Measurements from ENCODE around the gene BBS5.
A peak's percentile ranks its signal among the peaks of the same experiment; 100 is the strongest.
"Not testable (repeated sequence)": the region's sequence is repeated elsewhere in the genome, so short reads cannot be mapped to it uniquely, and the experiment has no call there.

BBS5 gene

GRCh38 chr2:169490834-169491233 lies 11.5 kb downstream of the BBS5 start:
- DNase-seq = no peak

GRCh38 chr2:169491378-169491777 lies 12.1 kb downstream of the BBS5 start:
- DNase-seq = no peak

DNA sequence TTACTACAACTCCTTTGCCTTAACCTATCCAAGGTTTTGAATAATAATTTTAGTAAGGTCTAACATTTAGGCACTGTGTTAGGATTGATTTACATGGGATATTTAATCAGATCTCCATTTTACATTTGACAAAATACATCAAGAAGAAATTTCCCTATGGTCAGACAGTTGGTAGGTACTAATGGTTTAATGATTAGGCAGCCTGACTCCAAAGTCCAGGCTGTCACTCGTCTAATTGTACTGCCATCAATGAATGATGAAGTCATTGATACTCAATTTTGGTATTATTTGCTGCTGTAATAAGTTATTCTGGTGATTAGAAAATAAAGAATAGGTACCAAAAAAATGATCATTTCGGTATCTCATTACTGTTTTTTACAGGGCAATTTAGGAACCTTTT lies 14.1 kb downstream of the BBS5 start:
- no peak for DNase-seq

- no peak for DNase-seq
Measured at GRCh38 chr2:169495310-169495928, 16.1 kb downstream of the BBS5 start.

DNA sequence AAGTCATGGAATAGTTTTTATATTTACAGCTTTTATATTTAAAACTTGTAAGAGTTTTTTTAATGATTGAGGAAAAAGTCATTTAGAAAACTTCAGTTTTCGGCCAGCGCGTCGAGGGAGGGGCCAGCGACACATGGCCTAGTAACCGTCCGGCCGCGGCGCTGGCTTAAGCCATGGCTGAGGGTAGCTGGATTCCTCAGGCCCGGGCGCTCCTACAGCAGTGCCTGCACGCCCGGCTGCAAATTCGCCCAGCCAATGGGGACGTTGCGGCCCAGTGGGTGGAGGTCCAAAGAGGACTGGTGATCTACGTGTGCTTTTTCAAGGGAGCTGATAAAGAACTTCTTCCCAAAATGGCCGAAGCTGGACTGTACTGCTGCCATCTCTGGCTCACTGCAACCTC lies 25.4 kb downstream of the BBS5 start:
- no peak for DNase-seq

- DNase-seq = peak; percentile 62 to 85
Measured at GRCh38 chr2:169507698-169508097, 28.4 kb downstream of the BBS5 start.

GRCh38 chr2:169509298-169509885 lies 30.1 kb downstream of the BBS5 start, which contains the start of gene KLHL41:
Gene KLHL41, plus strand, starts transcription at chr2:169509702. Its CDS starts 77 bp downstream, at chr2:169509779.
- DNase-seq = peak in 1 of 2 experiments; percentile 29

DNA sequence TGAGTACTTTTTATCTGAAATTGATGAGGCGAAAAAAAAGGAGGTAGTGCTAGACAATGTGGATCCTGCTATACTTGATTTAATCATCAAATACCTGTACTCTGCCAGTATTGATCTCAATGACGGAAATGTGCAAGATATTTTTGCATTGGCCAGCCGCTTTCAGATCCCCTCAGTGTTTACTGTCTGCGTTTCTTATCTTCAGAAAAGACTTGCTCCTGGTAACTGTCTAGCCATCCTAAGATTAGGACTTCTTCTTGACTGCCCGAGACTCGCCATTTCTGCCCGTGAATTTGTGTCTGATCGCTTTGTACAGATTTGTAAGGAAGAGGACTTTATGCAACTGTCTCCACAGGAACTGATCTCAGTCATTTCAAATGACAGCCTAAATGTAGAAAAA lies 30.7 kb downstream of the BBS5 start:
- no peak for DNase-seq

GRCh38 chr2:169510496-169510895 lies 31.2 kb downstream of the BBS5 start:
- DNase-seq = peak in 1 of 2 experiments; percentile 12

GRCh38 chr2:169511818-169512217 lies 32.5 kb downstream of the BBS5 start:
- DNase-seq = no peak

DNA sequence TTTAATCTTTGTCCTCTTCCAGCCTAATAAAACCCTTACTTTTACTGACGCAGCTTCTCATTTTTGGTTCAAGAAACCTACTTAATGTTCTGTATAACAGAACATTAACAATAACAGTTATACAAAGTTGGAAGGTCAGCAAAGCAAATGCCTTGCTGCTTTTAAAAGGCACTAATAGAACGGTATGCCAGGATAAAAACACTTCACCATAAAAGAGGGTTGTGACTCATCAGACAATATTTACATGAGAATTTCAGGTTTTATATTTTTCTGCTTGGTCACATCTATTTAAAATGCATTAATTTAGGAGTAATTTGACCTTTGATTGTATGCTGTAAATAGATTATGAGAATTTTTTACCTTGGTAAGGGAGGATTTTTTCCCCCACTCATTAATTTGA lies 33.2 kb downstream of the BBS5 start:
- DNase-seq = no peak

GRCh38 chr2:169513094-169513493 lies 33.8 kb downstream of the BBS5 start:
- no peak for DNase-seq

DNA sequence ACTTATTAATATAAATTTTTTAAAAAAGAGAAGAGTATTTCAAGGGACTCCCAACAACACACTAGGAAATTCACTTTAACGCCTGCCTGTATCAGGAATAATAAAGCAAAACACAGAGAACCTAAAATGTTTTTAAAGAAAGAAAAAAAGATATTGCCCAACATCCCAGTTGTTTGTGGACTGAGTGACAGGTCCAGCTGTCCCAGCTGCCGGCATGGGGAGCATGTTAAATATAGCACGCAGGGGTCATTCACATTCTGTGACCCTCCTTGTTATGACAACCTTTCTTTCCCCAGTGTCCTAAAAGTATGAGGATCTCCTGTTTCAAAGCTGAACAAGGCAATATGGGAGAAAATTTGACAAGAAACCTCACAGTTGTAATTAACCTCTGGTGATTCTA lies 34.6 kb downstream of the BBS5 start:
- DNase-seq = no peak

- DNase-seq = not testable (repeated sequence)
Measured at GRCh38 chr2:169514758-169515157, 35.5 kb downstream of the BBS5 start.

GRCh38 chr2:169516488-169516995 lies 37.2 kb downstream of the BBS5 start:
- DNase-seq = not testable (repeated sequence)

- no peak for DNase-seq
Measured at GRCh38 chr2:169520896-169521295, 41.6 kb downstream of the BBS5 start.

DNA sequence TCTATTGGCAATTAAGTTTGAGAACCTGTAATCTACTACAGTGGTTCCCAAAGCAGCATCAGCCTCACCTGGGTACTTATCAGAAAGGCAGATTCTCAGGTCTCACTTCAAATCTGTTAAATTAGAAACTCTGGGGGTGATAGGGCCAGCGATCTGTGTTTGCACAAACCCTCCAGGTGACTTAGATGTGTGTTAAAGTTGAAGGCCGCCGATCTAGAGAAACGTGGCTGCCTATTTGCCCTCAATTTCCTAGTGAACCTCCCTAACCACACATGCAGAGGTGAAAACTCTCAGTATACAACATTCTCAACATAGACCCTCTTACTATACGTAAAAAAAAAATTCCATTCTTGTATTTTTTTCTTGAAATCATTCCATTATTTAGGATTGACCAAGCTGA lies 44.4 kb downstream of the BBS5 start:
- no peak for DNase-seq

GRCh38 chr2:169525434-169525833 lies 46.1 kb downstream of the BBS5 start:
- DNase-seq = no peak

- no peak for DNase-seq
Measured at GRCh38 chr2:169526451-169526850, 47.2 kb downstream of the BBS5 start.

- DNase-seq = peak in 1 of 2 experiments; percentile 8
Measured at GRCh38 chr2:169528271-169528701, 49.0 kb downstream of the BBS5 start.

DNA sequence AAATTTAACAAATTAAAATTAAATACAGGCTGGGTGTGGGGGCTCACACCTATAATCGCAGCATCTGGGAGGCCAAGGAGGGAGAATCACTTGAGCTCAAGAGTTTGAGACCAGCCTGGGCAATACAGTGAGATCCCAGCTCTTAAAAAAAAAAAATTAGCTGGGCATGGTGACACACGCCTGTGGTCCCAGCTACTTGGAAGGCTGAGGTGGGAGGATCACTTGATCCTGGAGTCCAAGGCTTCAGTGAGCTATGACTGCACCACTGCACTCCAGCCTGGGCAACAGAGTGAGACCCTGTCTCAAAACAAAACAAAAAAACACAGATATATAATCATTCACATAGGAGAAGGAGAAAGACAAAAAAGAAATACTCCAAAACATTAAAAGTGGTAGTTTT lies 60.2 kb downstream of the BBS5 start:
- DNase-seq = not testable (repeated sequence)

- DNase-seq = no peak
Measured at GRCh38 chr2:169540146-169540545, 60.9 kb downstream of the BBS5 start.

GRCh38 chr2:169542433-169542832 lies 63.1 kb downstream of the BBS5 start:
- DNase-seq = no peak

- DNase-seq = no peak
Measured at GRCh38 chr2:169546756-169547155, 67.5 kb downstream of the BBS5 start.

Measured in SHP77 (cell line).